BLaER1 (cell line): Measurements from ENCODE around the gene AGAP2.

ENCODE experiments used
- H3K27ac ChIP-seq: shearing (Covaris generic); formaldehyde crosslinking; 2 replicates; pipeline ENCODE4 v1.8.1; 2022
- H3K27me3 ChIP-seq: shearing (Covaris generic); formaldehyde crosslinking; 2 replicates; pipeline ENCODE4 v1.8.1; 2022
- H3K36me3 ChIP-seq: shearing (Covaris generic); formaldehyde crosslinking; 2 replicates; pipeline ENCODE4 v1.8.1; 2022
- H3K4me1 ChIP-seq: shearing (Covaris generic); formaldehyde crosslinking; 2 replicates; pipeline ENCODE4 v1.8.1; 2022
- H3K4me2 ChIP-seq: shearing (Covaris generic); formaldehyde crosslinking; 2 replicates; pipeline ENCODE4 v1.8.1; 2022
- H3K4me3 ChIP-seq: shearing (Covaris generic); formaldehyde crosslinking; 2 replicates; pipeline ENCODE4 v1.8.1; 2022
- H3K9ac ChIP-seq: shearing (Covaris generic); formaldehyde crosslinking; 2 replicates; pipeline ENCODE4 v1.8.1; 2022
- H3K9me3 ChIP-seq: shearing (Covaris generic); formaldehyde crosslinking; 2 replicates; pipeline ENCODE4 v1.8.1; 2022
- H4K20me1 ChIP-seq: shearing (Covaris generic); formaldehyde crosslinking; 2 replicates; pipeline ENCODE4 v1.8.1; 2022
- Cebpa-rat ChIP-seq: shearing (Covaris generic); IDR thresholded peaks from 2 replicates; pipeline ENCODE4 v1.8.1; 2022

AGAP2 gene

DNA sequence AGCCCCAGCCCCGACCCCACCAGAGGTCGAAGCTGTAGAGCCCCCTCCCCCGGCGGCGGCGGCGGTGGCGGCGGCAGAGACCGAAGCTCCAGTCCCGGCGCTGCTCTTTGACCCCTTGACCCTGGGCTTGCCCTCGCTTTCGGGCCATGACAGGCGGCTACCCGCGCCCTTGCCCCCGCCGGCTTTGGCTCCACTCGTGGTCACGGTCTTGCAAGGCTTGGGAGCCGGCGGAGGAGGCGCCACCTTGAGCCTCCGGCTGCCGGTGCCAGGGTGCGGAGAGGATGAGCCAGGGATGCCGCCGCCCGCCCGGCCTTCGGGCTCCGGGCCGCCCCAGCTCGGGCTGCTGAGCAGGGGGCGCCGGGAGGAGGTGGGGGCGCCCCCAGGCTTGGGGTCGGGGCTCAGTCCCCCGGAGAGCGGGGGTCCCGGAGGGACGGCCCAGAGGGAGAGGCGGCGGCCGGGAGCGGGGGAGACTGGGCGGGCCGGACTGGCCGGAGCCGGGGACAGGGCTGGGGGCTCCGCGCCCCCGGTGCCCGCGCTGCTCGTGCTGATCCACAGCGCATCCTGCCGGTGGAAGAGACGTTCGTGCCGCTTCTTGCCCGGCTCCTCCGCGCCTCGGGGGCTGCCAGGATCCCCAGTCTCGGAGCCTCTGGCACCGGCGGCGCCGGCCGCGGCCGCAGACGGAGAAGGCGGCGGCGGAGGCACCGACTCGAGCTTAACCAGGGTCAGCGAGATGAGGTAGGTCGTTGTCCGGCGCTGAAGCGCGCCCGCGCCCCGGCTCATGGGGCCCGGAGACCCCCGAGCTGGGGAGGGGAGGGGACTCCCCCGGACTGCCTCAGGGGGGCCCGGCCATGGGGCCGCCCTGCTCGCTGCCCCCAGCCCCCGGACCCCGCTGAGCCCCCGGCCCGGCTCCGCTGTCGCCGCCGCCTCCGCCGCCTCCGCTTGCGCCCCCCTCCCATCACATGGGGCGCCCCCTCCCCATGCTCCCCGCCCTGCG is 778 bp downstream of the AGAP2 start:
- Histone ChIP-seq H4K20me1 (peaks cover 38% of the 10 kb centered on the region), H3K36me3 (peaks cover 53% of the 10 kb centered on the region), H3K4me3 (no peak overlapping the region), H3K9ac (no peak overlapping the region), H3K27me3 (no peaks in the 10 kb centered on the region), H3K27ac (no peak overlapping the region), H3K9me3 (no peaks in the 10 kb centered on the region), H3K4me1 (peaks cover 38% of the 10 kb centered on the region), H3K4me2 (no peak overlapping the region)
- no peak for TF ChIP-seq Cebpa-rat

DNA sequence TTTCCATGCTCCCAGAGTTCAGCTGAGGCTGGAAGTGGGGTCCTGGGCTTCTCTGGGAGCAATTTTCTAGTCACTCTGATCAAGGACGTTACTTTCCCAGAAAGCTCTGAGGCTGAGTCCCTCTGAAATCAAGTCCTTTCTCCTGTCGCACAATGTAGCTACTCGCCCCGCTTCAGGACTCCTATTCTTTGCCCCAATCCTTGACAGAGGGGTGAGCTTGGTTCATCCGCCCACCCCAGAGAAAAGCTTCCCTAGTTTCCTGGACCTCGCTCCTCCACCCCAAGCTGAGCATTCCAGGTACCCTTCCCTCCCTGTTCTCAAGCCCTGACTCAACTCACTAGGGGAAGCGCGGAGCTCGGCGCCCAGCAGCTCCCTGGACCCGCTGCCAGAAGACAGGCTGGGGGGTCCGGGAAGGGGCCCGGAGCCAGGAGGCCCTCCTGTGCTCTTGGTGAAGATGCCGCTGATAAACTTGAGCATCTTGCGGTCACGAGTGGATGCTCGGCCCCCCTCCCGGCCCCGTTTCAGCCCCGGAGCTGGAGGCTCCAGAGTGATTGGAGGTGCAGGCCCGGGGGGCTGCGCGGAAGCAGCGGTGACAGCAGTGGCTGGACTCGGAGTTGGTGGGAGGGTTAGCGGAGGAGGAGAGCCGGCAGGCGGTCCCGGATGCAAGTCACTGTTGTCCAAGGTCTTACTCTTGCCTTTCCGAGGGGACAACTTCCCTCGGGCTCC is 1.6 kb downstream of the AGAP2 start:
- Histone ChIP-seq H4K20me1 (peaks cover 38% of the 10 kb centered on the region), H3K9ac (no peak overlapping the region), H3K4me1 (peaks cover 30% of the 10 kb centered on the region), H3K4me2 (no peak overlapping the region), H3K9me3 (no peaks in the 10 kb centered on the region), H3K4me3 (no peak overlapping the region), H3K27me3 (no peaks in the 10 kb centered on the region), H3K36me3 (peaks cover 62% of the 10 kb centered on the region), H3K27ac (no peak overlapping the region)
- TF ChIP-seq Cebpa-rat = no peak

DNA sequence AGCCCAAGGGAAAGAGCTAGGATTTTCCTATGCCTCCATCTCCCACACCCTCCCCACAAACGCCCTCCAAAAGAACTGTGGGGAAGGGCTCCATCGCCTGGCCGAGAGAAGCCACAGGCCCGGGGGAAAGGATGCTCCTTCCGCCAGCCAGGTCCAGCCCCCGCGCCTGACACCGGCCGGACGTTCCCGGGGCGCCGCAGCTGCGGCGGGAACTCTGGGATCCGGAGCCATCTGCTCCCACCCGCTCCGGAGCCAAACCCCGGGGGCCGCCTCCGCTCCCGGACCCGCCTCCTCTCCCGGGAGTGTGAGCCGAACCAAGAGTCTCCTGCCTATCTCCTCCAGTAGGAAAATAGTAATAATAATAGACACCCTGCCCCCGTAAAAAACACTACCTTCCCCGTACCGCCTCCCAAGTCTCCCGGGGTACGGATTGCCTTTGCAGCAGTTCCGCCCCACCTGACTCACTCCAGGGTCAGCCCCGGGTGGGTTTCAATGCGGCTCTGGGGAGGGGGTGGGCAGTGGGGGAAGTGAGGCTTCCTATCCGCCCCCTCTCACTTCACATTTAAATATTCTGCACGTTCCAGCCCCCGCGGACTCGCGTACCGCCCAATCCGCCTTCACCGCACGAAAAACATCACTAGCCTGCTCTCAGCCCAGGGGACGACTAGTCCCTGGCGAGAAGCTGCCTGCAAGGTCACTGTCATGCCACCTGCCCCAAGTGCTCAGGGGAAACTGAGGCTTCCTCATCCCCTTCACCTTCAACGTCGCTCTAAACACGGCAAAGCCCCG is 2.4 kb downstream of the AGAP2 start:
- no peak overlapping the region for H3K27ac ChIP-seq
- H3K9me3 ChIP-seq = no peaks in the 10 kb centered on the region
- no peaks in the 10 kb centered on the region for H3K27me3 ChIP-seq
- peaks cover 38% of the 10 kb centered on the region for H4K20me1 ChIP-seq
- no peak overlapping the region for H3K9ac ChIP-seq
- TF ChIP-seq Cebpa-rat = no peak
- no peak overlapping the region for H3K4me3 ChIP-seq
- H3K4me2 ChIP-seq = no peak overlapping the region
- H3K36me3 ChIP-seq = peaks cover 70% of the 10 kb centered on the region
- peaks cover 22% of the 10 kb centered on the region for H3K4me1 ChIP-seq

DNA sequence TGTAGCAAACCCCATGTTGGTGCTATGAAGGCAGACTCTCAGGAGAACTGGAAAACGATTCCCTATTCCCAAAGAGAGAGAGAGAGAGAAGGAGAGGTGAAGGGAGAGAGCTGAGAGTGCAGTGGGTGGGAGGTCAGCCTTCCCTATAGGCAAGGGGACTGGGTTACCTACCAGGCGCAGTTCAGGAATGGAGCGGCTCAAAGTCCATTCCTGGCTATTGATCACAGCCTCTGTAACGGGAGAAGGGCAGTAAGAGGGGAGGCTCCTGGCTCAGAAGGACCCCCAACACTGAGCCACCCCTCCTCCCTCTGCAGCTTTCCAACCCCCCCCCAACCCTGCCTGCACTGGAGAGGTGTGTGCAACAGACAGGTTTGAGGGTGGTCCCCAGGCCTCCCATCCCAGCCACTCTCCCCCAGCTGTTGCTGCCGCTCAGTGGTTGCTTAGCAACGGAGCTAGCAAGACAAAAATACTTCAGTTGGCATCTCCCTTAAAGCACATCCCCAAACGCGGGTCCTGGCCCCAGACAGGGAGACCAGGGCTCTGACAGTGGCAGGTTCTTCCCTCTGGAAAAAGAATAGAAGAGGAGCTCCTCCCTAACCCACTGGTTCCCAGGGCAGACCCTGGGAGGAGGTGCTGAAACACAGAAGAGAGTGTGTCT is 3.2 kb downstream of the AGAP2 start:
- no peak overlapping the region for H3K4me3 ChIP-seq

DNA sequence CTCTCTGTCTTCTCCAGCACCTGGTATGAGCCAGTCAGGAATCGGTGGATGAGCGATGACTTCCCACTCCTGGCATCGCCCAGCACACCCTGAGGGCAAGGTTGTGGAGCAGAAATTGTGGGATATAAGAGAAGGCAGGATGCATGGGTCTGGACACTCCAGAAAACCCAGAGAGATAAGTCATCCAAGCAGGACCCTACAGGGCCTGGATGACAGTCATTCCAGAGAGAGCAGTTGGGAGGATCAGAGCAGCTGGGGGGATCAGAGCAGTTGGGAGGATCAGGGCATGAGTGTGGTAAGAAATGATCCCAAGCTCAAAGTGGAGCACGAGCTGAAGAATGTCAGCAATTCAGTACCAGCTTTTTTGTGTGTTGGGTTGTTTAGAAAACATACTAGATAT is 4.0 kb downstream of the AGAP2 start:
- Histone ChIP-seq H3K4me2 (no peak overlapping the region), H3K4me1 (peaks cover 6% of the 10 kb centered on the region), H4K20me1 (peaks cover 38% of the 10 kb centered on the region), H3K9ac (no peak overlapping the region), H3K27me3 (no peaks in the 10 kb centered on the region), H3K27ac (no peak overlapping the region), H3K4me3 (no peak overlapping the region), H3K9me3 (no peaks in the 10 kb centered on the region), H3K36me3 (peaks cover 84% of the 10 kb centered on the region)
- no peak for TF ChIP-seq Cebpa-rat

More for the DNA sequence above, 3.2 kb downstream of the AGAP2 start:
- Histone ChIP-seq H3K9ac (no peak overlapping the region), H3K27ac (no peak overlapping the region), H4K20me1 (peaks cover 38% of the 10 kb centered on the region), H3K4me2 (no peak overlapping the region), H3K9me3 (no peaks in the 10 kb centered on the region), H3K27me3 (no peaks in the 10 kb centered on the region), H3K36me3 (peaks cover 78% of the 10 kb centered on the region), H3K4me1 (peaks cover 14% of the 10 kb centered on the region)
- TF ChIP-seq Cebpa-rat = no peak

DNA sequence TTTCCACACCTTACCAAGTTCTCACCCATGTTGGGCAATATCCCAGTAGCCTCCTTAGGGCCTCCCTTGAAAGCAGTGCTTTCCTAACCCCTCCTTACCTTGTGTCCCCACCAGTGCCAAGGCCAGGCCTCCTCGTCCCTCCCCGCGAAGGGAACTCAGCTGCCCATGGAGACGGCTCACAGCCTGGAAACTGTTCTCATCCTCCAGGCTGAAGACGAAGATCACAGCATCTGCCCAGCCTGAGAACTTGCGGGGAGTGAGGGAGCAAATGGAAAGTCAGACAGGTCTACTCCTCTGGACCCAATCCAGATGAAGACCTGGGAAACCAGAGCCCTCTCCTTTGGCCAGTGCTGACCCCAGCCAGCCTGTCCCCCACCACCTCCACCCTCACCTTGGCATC is 4.6 kb downstream of the AGAP2 start:
- Histone ChIP-seq H3K36me3 (peaks cover 83% of the 10 kb centered on the region), H3K27ac (no peak overlapping the region), H3K4me2 (no peak overlapping the region), H4K20me1 (peaks cover 33% of the 10 kb centered on the region), H3K9me3 (no peaks in the 10 kb centered on the region), H3K4me1 (no peaks in the 10 kb centered on the region), H3K9ac (no peak overlapping the region), H3K4me3 (no peak overlapping the region), H3K27me3 (no peaks in the 10 kb centered on the region)
- no peak for TF ChIP-seq Cebpa-rat

DNA sequence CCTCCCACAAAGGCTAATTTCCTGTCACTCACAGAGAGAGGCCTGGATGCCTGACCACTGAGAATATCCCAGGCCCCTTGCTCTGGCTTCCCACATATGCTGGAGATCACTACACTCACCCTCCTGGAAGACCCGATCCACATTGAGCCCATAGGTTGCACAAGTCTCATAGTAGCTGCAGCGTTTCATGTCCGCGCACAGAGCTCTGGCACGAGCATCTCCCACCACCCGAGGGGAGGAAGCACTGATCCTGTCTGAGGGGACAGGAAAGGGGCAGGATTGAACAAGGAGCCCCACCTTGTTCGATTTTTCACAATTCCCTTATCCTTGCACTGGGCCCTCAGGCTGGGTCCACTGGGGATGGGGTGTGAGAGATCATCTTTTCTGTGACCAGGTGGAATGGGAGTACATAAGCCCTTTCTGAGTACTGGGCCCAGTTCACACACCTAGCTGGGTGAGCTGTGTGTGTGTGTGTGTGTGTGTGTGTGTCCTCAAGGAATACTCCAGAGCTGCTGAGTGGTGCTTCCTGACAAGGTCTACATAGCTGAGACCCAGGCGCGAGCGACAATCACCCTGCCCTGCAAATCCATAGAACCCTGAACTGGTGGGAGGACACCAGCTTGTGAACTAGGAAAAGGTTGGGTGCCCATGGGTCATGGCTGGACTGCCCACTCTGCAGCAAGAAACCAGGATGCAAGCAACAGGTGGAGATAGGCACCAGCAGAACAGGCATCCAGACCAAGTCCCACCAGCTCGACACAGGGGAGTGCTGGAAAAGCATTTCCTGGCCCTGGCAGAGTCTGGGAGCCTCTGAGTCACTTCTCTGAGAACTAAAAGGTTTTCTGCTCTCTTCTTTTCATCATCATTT is 5.6 kb downstream of the AGAP2 start:
- no peak overlapping the region for H3K4me2 ChIP-seq
- H3K4me3 ChIP-seq = no peak overlapping the region
- no peaks in the 10 kb centered on the region for H3K27me3 ChIP-seq
- H3K9ac ChIP-seq = no peak overlapping the region
- H3K9me3 ChIP-seq = no peaks in the 10 kb centered on the region
- no peak overlapping the region for H3K27ac ChIP-seq
- no peak for TF ChIP-seq Cebpa-rat
- peaks cover 90% of the 10 kb centered on the region for H3K36me3 ChIP-seq
- H3K4me1 ChIP-seq = no peaks in the 10 kb centered on the region
- peaks cover 33% of the 10 kb centered on the region for H4K20me1 ChIP-seq

DNA sequence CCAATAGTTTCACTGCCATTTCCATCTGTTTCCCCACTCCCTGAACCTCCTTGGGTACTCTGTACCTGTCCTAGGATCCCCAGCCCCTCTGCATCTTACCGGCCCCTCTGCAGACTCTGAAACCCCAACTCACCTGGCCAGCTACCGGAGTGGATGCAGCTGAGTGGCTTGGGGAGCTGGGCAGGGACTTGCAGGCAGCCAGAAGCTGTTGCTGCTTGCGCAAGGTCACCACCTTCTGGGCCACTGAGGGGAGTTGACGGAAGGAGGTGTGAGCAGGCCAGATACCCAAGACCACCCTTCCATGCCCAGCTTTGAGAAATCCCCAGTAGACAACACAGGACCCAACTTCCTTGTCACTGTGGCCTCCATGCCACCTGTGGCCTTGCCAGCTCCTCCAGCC is 6.3 kb downstream of the AGAP2 start:
- H3K9me3 ChIP-seq = peaks cover 4% of the 10 kb centered on the region
- no peak overlapping the region for H3K27ac ChIP-seq
- no peak overlapping the region for H3K9ac ChIP-seq
- no peaks in the 10 kb centered on the region for H3K4me1 ChIP-seq
- no peak overlapping the region for H3K4me2 ChIP-seq
- peaks cover 90% of the 10 kb centered on the region for H3K36me3 ChIP-seq
- no peaks in the 10 kb centered on the region for H3K27me3 ChIP-seq
- TF ChIP-seq Cebpa-rat = no peak
- H3K4me3 ChIP-seq = no peak overlapping the region
- H4K20me1 ChIP-seq = peaks cover 26% of the 10 kb centered on the region
